Activated naive CD4-positive, alpha-beta T cell treated with anti-CD3 and anti-CD28 coated beads, Interleukin-2, amount 50 U/mL, for 16 hours (primary cell): ENCODE results near the gene DCTN2.
"Not testable (repeated sequence)": the region's sequence is repeated elsewhere in the genome, so short reads cannot be mapped to it uniquely, and the experiment has no call there.

Experiments used
- DNase-seq: peaks from one replicate; pipeline ENCODE4 v3.0.0-alpha.2; 2020

Gene DCTN2

GRCh38 chr12:57513677-57514076 is 33.3 kb downstream of the DCTN2 start:
- not testable (repeated sequence) for DNase-seq

DNA sequence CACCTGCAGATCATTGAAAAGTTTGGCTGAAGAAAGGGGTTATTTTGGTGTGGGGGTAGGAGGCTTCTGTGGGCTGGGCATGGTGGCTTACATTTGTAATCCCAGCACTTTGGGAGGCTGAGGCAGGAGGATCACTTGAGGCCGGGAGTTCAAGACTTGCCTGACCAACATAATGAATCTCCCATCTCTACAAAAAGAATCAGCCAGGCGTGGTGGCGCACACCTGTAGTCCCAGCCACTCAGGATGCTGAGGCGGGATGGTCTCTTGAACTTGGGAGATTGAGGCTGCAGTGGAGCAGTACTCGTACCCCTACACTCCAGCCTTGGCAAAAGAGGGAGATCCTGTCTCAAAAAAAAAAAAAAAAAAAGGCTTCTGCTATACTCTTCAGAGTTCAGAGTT is 33.7 kb downstream of the DCTN2 start:
- DNase-seq, result no peak

GRCh38 chr12:57512665-57513064 is 34.3 kb downstream of the DCTN2 start:
- DNase-seq, result no peak

DNA sequence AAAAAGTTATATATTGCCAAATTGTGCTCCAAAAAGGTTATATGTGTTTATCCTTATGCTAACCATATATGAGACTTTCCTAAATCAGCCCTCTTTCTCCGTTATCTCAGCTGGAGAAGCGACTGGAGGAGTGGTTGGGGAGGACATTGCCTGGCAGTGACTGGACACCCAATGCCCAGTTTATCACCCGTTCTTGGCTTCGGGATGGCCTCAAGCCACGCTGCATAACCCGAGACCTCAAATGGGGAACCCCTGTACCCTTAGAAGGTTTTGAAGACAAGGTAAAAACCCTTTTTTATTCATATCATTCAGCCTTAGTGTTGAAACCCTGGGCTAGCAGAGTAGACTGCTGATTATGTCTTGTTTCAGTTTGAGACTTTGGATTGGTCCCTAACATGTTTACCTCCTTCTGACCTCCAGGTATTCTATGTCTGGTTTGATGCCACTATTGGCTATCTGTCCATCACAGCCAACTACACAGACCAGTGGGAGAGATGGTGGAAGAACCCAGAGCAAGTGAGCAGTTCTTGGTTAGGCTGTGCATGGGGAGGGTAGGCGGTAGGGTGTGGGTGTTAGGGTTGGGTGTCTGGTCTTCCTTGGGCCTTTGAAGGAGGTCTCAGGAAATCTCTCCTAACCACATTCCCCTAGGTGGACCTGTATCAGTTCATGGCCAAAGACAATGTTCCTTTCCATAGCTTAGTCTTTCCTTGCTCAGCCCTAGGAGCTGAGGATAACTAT is 35.2 kb downstream of the DCTN2 start:
- DNase-seq, result no peak

- DNase-seq, result no peak
Measured at GRCh38 chr12:57511161-57511560, 35.8 kb downstream of the DCTN2 start.

- not testable (repeated sequence) for DNase-seq
Measured at GRCh38 chr12:57507796-57508195, 39.2 kb downstream of the DCTN2 start.

GRCh38 chr12:57506541-57506940 is 40.5 kb downstream of the DCTN2 start:
- not testable (repeated sequence) for DNase-seq

DNA sequence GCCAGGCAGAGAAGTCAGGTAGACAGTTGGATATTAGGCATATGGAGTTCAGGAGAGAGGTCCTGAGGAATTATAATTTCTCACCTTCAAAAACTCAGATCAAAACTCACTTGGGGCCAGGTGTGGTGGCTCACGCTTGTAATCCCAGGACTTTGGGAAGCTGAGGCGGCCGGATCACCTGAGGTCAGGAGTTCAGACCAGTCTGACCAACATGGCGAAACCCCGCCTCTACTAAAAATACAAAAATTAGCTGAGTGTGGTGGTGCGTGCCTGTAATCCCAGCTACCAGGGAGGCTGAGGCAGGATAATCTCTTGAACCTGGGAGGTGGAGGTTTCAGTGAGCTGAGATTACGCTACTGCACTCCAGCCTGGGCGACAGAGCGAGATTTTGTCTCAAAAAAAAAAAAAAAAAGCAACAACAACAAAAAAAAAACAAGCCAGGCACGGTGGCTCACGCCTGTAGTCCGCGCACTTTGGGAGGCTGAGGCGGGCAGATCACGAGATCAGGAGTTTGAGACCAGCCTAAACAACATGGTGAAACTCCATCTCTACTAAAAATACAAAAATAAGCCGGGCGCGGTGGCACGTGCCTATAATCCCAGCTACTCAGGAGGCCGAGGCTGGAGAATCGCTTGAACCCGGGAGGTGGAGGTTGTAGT is 44.6 kb downstream of the DCTN2 start:
- DNase-seq, result not testable (repeated sequence)

DNA sequence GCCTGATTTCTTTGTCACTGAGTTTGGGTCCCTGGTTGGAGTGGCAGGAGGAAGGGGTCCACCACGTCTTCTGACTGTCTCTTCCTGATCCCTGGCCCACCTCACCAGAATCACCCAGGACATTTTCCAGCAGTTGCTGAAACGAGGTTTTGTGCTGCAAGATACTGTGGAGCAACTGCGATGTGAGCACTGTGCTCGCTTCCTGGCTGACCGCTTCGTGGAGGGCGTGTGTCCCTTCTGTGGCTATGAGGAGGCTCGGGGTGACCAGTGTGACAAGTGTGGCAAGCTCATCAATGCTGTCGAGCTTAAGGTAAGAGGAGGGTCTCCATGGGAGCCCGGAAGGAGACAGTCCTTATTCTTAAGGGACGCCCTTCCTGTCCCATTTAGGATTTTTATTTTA is 46.8 kb downstream of the DCTN2 start:
- DNase-seq, result no peak

GRCh38 chr12:57498571-57498970 is 48.4 kb downstream of the DCTN2 start:
- DNase-seq, result no peak

- DNase-seq, result no peak
Measured at GRCh38 chr12:57498132-57498502, 48.9 kb downstream of the DCTN2 start.

- no peak for DNase-seq
Measured at GRCh38 chr12:57497223-57498131, 49.5 kb downstream of the DCTN2 start.

GRCh38 chr12:57496822-57497221 is 50.2 kb downstream of the DCTN2 start:
- no peak for DNase-seq

DNA sequence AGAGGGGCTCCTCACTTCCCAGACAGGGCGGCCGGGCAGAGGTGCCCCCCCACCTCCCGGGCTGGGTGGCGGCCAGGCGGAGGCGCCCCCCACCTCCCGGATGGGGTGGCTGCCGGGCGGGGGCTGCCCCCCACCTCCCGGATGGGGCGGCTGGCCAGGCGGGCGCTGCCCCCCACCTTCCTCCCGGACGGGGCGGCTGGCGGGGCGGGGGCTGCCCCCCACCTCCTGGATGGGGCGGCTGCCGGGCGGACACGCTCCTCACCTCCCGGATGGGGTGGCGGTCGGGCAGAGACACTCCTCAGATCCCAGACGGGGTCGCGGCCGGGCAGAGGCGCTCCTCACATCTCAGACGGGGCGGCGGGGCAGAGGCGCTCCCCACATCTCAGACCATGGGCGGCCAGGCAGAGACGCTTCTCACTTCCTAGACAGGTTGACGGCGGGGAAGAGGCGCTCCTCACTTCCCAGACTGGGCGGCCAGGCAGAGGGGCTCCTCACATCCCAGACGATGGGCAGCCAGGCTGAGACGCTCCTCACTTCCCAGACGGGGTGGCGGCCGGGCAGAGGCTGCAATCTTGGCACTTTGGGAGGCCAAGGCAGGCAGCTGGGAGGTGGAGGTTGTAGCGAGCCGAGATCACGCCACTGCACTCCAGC is 51.8 kb downstream of the DCTN2 start:
- DNase-seq, result not testable (repeated sequence)

GRCh38 chr12:57491393-57492280 is 55.4 kb downstream of the DCTN2 start:
- DNase-seq, result no peak

DNA sequence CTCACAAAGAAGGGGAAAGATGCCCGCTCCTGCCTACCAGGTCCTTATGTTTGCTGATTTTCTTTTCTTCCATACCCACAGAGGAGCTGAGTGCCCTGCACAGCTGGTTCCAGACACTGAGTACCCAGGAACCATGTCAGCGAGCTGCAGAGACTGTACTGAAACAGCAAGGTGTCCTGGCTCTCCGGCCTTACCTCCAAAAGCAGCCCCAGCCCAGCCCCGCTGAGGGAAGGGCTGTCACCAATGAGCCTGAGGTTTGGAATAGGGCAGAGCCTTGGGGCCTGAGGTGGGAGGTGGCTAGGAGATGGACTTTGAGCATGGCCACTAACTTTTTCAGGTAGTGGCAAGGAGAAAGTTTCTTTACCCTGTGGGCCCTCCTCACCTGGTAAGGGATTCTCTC is 56.9 kb downstream of the DCTN2 start:
- no peak for DNase-seq

- no peak for DNase-seq
Measured at GRCh38 chr12:57489157-57489641, 57.8 kb downstream of the DCTN2 start.

DNA sequence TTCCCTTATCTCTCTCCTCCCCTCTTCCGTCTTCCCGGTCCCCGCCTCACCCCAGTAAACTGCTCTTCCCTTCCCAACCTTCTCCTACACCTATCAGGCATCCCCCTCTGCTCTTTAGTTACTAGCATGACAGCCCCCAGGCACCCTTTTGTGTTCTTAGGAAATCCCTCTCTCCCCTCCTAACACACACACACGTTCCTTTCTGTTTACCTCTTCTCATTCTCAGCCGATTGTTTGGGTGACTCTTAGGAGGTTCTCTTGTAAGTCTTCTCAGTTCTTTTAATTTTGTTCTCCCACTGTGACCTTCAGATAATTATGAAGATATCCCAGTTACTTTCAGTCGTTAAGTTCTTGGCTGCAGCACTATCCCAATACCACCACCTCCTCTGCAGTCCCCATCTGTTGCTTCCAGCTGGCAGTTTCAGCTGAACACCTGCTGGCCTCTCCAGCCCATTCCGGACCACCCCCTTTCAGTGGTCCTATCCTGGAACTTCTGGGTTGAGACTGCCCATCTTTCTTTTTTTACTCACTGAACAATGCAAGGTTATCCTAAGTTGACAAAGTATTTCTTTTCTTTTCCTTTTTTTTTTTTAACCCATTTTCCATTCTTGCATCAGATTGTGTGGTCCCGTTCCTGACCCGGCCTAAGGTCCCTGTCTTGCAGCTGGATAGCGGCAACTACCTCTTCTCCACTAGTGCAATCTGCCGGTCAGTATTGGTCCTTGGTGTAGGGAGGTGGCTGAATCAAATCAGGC is 58.4 kb downstream of the DCTN2 start:
- DNase-seq, result no peak

GRCh38 chr12:57487597-57488401 is 59.2 kb downstream of the DCTN2 start, which contains the start of gene MARS1:
MARS1 (plus strand) TSS chr12:57488068; CDS start chr12:57488091, 23 bp downstream.
- peak; percentile 94 for DNase-seq

- no peak for DNase-seq
Measured at GRCh38 chr12:57487055-57487596, 59.9 kb downstream of the DCTN2 start.
